ENCODE results near the gene FRMD4A.
"Not testable (repeated sequence)": the region's sequence is repeated elsewhere in the genome, so short reads cannot be mapped to it uniquely, and the experiment has no call there.

Gene FRMD4A

DNA sequence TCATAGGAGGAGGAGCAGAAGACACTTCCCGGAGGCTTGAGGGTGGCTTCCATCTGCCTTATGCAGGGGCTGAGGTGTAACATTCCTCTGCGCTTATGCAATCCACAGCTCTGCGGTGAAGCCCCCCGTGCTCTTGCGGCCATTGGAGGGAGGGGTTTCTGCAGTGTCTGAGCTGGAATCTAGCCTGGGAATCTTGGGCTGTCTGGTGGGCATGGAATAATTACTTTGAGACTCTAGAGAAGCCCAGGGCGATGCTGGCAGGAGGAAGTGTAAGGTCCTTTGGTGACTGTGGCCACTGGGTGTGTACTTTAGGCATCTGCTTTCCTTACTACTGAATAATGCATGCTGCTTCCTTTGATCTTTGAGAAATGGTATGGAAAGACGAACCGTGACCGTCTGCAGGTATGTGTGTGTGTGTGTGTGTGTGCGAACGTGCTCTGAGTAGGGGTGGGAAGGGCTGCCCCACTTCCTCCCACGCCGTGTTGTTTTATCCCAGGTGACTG lies 563.0 kb downstream of the FRMD4A start:
- H3K4me1 Mint-ChIP-seq: peaks cover 9% of the 10 kb centered on the region
- no peak for ATAC-seq
- peaks cover 30% of the 10 kb centered on the region for H3K27me3 Mint-ChIP-seq
- H3K27ac Mint-ChIP-seq: no peak overlapping the region
- no peaks in the 10 kb centered on the region for H3K36me3 Mint-ChIP-seq
- no peaks in the 10 kb centered on the region for H3K9me3 Mint-ChIP-seq
- H3K4me3 Mint-ChIP-seq: no peak overlapping the region

DNA sequence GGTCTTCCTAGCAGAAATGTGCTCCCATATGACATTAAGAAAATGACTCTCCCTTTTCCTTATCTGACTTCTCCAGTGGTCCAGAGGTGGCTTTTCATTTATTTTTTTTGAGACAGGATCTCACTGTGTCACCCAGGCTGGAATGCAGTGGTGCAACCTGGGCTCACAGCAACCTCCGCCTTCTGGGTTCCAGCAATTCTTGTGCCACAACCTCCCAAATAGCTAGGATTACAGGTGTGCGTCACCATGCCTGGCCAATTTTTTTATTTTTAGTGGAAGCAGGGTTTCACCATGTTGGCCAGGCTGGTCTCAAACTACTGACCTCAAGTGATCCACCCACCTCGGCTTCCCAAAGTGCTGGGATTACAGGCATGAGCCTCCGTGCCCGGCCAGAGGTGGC lies 563.6 kb downstream of the FRMD4A start:
- not testable (repeated sequence) for ATAC-seq, H3K4me1 Mint-ChIP-seq, H3K36me3 Mint-ChIP-seq, H3K4me3 Mint-ChIP-seq, H3K27ac Mint-ChIP-seq, H3K9me3 Mint-ChIP-seq
- H3K27me3 Mint-ChIP-seq: peaks cover 29% of the 10 kb centered on the region

DNA sequence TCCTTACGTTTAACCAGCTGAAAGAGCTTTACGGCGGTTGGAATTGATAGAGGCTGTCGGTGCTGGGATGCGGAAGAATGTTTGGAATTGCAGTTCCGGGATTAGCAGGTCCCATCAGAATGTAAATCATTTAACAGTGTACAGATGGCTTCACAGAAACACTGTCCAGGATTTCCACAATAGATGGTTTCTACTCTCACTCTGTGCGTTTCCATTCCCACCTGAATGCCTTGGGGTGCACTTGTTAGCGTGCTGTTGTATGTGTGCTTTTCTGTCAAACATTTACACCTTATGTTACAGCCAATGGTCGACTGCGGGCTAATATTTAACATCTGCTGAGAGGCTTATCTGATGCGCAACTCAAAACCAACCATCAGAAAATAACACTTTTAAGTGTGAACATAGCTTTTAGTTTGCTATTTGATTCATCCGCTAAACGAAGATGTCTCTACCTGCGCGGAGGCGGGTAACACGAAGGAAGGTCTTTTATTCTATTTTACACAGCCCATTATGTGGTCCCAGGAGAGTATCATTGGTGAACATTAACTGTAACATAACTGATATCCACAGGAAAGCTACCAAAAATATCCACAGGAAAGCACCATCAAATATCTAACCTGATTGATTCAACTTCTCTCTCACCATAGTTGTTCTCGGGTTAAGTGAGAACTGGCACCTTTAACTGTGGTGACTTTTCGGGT lies 564.9 kb downstream of the FRMD4A start:
- H3K4me3 Mint-ChIP-seq: no peak overlapping the region
- ATAC-seq: no peak
- H3K27me3 Mint-ChIP-seq: peaks cover 29% of the 10 kb centered on the region
- peaks cover 9% of the 10 kb centered on the region for H3K4me1 Mint-ChIP-seq
- H3K36me3 Mint-ChIP-seq: no peaks in the 10 kb centered on the region
- no peaks in the 10 kb centered on the region for H3K9me3 Mint-ChIP-seq
- no peak overlapping the region for H3K27ac Mint-ChIP-seq

DNA sequence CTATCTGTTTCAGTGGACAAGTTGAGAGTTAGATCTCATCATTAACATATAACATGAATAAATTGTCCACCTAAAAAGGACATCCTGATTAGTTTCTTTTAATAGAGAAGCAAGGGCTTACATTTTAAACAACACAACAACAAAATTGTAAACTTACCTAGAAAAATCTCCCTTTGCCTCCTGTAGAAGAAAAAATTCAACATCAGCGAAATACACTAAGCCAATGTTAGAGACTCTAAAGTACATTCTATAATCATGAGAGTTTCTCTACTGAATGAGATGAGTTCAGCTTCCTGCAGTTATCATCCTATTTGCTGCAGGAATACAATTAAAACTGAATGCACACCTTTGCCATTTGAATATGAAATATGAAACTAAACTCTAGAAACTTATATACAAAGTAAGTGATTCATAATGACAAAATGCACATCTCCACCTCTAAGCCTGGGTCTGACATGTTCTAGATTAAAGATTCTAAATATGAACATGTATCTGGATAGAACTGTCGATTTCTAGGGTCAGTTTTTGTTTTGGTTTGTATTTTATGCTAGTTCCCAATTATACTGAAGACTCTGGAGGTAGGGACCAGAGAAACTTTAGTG lies 569.1 kb downstream of the FRMD4A start:
- Mint-ChIP-seq H3K27ac (no peak overlapping the region), H3K36me3 (no peaks in the 10 kb centered on the region), H3K4me1 (peaks cover 8% of the 10 kb centered on the region), H3K27me3 (no peaks in the 10 kb centered on the region), H3K9me3 (no peaks in the 10 kb centered on the region), H3K4me3 (no peak overlapping the region)
- no peak for ATAC-seq

DNA sequence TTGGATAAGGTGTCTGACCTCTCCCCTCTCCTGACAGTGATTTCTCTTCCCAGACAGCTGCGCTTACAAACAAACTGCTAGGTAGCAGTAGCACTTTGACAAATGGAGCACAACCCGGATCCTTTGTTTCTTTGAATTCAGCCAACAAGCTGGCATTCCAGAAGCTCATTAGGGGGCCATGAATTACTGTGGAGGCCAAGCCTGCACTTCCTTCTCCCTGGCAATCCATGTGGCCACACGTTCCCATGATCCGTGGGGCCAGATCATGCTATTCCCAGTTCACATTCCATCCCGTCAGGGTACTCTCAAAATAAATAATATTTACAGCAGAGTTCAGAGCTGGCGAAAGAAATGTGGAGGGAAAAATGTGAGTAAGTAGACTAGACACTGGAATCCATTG lies 571.6 kb downstream of the FRMD4A start:
- Mint-ChIP-seq H3K36me3 (no peaks in the 10 kb centered on the region), H3K4me1 (peaks cover 8% of the 10 kb centered on the region), H3K4me3 (no peak overlapping the region), H3K9me3 (no peaks in the 10 kb centered on the region), H3K27ac (no peak overlapping the region), H3K27me3 (no peaks in the 10 kb centered on the region)
- no peak for ATAC-seq

DNA sequence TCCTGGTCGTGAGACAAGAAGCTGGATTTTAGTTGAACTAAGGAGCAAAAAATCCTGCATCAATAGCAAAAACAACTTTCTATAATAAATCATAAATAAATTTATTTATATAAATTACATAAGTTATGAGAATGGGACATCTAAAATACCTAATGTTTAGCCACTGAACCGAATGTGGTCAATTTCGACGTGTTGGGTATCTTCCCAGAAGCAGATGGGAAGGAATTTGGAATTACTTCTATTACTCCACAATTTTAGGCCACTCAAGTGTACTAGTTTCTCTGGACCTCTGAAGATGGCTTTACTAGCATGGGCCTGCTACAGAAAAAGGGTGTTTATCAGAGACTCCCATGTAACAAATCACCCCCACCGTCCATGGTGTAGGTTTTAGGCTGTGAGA lies 572.0 kb downstream of the FRMD4A start:
- Mint-ChIP-seq H3K27ac (no peak overlapping the region), H3K9me3 (no peaks in the 10 kb centered on the region), H3K27me3 (no peaks in the 10 kb centered on the region), H3K4me3 (no peak overlapping the region), H3K36me3 (no peaks in the 10 kb centered on the region), H3K4me1 (peaks cover 8% of the 10 kb centered on the region)
- no peak for ATAC-seq

DNA sequence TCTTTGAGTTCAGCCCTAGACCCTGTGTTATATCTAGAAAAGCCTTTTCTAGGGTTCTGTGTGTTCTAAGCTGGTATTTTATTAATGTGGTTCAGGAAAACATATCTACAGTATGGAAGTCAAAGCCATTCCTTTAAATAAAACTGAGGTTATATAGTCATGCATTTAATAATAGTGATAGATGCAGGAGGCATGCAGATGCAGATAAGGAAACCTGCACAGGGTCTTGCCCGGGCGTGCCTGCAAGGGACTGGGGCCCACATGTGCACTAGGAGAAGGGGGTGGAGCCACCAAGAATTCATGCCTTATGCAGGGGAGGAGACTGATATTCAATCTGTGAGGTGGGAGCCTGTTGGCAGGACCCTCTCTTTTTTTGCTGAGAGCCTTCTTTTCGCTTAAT lies 572.4 kb downstream of the FRMD4A start:
- H3K9me3 Mint-ChIP-seq: no peaks in the 10 kb centered on the region
- H3K27me3 Mint-ChIP-seq: no peaks in the 10 kb centered on the region
- H3K36me3 Mint-ChIP-seq: no peaks in the 10 kb centered on the region
- no peak overlapping the region for H3K27ac Mint-ChIP-seq
- no peak for ATAC-seq
- peaks cover 8% of the 10 kb centered on the region for H3K4me1 Mint-ChIP-seq
- no peak overlapping the region for H3K4me3 Mint-ChIP-seq

DNA sequence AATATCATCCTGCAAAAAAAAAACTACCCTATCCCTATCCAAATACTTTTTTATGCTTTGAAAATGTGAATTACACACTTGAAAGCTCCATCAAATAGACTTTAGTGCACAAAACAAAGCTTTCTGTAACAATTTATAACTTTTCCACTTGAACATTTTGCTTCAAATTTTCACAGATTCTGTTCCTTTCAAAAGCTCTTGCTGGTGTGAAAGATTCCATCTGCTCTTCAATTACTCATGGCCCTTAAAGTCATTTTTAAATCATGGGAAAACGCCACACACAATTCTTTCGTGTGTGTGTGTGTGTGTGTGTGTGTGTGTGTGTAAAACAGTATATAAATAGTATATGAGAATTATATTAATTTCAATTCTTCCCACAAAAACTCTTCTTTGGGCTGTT lies 576.4 kb downstream of the FRMD4A start:
- Mint-ChIP-seq H3K4me3 (no peak overlapping the region), H3K36me3 (no peaks in the 10 kb centered on the region), H3K4me1 (peaks cover 8% of the 10 kb centered on the region), H3K9me3 (no peaks in the 10 kb centered on the region), H3K27me3 (no peaks in the 10 kb centered on the region), H3K27ac (no peak overlapping the region)
- no peak for ATAC-seq

DNA sequence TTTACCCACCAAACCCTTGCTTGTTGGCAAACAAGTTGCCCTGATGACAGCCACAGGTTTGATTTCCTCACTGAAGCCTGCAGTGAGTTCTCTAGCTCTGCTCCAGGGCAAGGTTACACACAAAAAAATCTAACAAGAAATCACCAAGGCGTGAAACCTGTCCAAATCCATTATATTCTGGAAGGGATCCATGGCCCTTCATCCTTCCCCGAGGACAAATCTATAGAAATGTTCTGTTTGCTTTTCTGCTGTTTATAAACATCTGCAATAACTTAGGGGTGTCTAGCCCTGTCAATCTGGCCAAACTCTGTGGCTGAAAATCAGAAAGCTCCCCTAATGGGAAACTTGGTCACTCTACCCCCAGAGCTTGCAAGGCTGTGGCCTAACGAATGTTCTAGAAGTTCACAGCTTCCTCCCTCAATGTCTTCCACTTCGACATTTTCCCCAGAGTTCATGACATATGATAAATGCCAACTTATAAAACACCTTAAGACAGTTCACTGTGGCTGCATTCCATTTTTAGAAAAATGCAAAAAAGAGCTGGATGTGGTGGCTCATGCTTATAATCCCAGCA lies 579.4 kb downstream of the FRMD4A start:
- Mint-ChIP-seq H3K27ac (no peak overlapping the region), H3K9me3 (no peaks in the 10 kb centered on the region), H3K4me3 (no peak overlapping the region), H3K27me3 (peaks cover 3% of the 10 kb centered on the region), H3K36me3 (no peaks in the 10 kb centered on the region), H3K4me1 (no peaks in the 10 kb centered on the region)
- ATAC-seq: no peak

DNA sequence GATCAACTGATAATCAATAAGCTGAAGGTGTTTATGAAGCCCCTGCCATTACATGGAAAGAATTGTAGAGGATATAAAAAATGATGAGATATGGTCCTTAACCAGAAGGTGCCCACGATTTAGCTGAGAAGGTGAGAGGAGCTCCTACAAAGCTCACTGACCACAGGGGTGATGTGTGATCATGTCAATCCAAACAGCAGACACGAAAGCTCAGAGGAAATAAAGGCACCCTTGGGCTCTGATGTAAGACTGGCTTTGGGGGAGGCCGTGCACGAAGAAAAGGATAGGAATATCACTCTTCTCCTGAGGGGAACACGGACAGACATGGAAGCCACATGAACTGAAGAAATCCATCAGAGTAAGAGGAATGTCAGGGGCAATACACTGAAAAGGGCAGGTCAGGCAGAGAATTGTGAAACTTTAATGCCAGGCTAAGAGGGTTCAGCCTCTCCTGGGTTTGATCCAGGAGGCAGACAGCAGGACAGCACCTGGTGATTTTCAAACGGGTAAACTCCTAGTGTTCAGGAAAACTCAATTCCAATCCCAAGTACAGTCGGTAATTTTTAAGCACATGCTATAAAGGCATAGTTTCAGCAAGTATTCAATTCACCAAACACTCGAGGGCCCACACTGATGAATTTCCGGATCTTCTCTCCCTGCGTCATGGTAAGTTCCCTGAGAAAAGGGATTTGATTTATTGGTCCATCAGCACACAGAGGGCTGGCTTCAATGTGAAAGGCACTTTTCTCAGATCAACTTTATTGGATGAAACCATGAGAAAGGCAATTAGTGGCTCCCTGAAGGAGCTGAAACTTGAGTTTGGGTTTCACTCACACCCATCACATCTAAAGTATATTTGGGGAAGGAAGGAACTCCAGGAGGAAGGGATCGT lies 580.2 kb downstream of the FRMD4A start:
- no peak overlapping the region for H3K4me3 Mint-ChIP-seq
- no peaks in the 10 kb centered on the region for H3K4me1 Mint-ChIP-seq
- no peaks in the 10 kb centered on the region for H3K36me3 Mint-ChIP-seq
- H3K27me3 Mint-ChIP-seq: peaks cover 10% of the 10 kb centered on the region
- no peak for ATAC-seq
- no peak overlapping the region for H3K27ac Mint-ChIP-seq
- H3K9me3 Mint-ChIP-seq: no peaks in the 10 kb centered on the region

DNA sequence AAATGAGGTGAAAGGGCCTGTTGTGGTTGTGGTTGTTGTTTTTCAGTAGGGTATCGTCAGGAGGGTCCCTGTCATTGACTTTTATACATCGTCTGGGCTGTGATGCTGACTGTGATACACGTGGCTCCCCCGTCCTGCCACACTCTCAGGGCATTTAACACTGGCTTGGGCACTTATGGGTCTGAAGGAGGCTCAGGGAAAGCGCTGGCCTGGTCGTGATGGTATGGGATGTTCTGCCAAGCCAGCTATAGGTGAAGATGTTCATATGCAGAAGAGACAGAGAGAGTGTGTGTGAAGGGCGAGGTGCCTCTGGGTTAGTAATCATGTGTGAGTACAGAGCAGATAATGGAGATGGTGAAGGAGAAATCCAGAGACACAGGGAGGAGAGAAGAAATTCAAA lies 585.5 kb downstream of the FRMD4A start:
- H3K4me1 Mint-ChIP-seq: peaks cover 5% of the 10 kb centered on the region
- no peaks in the 10 kb centered on the region for H3K36me3 Mint-ChIP-seq
- H3K4me3 Mint-ChIP-seq: no peak overlapping the region
- no peak for ATAC-seq
- H3K9me3 Mint-ChIP-seq: no peaks in the 10 kb centered on the region
- H3K27me3 Mint-ChIP-seq: peaks cover 51% of the 10 kb centered on the region
- H3K27ac Mint-ChIP-seq: no peak overlapping the region

DNA sequence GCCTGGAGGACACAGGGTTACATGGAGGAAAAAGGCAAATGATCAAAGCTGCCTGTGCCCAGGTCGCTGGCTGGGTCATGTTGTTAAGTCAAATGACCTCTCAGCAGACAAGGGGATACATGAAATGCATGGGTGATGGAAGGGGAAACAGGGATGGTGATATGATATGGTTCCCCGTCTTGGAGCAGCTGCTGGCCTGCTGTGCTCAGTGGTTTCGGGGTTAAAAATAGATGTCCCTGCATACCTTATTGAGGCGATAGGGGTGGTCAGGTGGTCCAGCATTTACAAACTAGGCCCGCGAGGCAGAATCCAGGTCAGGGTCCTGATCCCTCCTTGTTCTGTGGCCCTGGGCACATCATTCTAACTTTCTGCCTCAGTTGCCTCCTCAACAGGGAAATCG lies 586.8 kb downstream of the FRMD4A start:
- ATAC-seq: no peak
- H3K4me3 Mint-ChIP-seq: no peak overlapping the region
- peaks cover 51% of the 10 kb centered on the region for H3K27me3 Mint-ChIP-seq
- H3K4me1 Mint-ChIP-seq: peaks cover 5% of the 10 kb centered on the region
- no peak overlapping the region for H3K27ac Mint-ChIP-seq
- H3K9me3 Mint-ChIP-seq: no peaks in the 10 kb centered on the region
- no peaks in the 10 kb centered on the region for H3K36me3 Mint-ChIP-seq

DNA sequence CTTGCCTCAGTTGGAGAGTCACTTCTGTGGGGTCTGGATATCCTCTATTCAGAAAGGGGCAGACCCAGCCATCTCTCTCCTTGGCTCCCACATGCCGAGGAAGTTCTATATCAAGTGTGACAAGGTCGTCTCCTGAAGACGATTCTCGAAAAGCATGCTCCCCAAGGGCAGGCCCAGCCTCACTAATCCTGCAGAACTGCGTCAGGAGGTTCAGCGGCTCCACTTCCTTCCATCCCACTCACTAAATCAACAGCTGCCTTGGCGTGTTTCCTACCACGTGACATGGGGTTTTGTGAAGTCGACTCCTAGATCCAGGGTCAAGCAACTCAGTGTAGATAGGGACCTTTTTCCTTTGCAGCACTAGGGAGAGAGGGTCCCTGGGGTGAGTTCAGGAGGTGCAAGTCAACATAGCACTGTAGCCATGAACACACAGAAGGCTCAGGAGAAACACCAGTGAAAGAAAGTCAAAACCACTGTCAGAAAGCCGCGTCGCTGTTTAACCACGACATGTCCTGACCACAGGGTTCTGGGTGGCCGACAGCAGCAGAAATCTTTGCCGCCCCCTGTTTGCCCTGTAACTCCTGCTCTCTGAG lies 587.5 kb downstream of the FRMD4A start:
- Mint-ChIP-seq H3K4me1 (peaks cover 5% of the 10 kb centered on the region), H3K36me3 (no peaks in the 10 kb centered on the region), H3K9me3 (no peaks in the 10 kb centered on the region), H3K4me3 (no peak overlapping the region), H3K27me3 (peaks cover 51% of the 10 kb centered on the region), H3K27ac (no peak overlapping the region)
- ATAC-seq: peak; percentile 16

DNA sequence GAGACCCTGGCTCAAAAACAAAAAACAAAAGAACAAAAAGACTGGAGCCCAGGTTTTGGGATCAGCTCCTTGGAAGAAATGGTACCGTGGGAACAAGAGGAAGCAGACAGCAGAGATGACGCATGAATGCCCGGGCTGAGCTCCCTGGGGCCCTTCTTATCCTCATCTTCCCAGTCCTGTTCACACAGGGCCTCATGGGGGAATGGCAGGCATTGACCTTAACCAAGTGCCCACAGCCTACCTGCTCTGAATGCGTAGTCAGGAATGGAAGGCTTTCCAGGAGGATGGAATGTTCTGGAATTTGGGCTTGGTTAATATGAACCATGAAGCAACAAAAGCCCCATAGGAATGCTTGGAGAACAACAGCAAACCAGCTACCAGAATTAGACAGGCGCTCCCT lies 589.3 kb downstream of the FRMD4A start:
- H3K4me3 Mint-ChIP-seq: no peak overlapping the region
- H3K27me3 Mint-ChIP-seq: peaks cover 50% of the 10 kb centered on the region
- H3K27ac Mint-ChIP-seq: no peak overlapping the region
- H3K4me1 Mint-ChIP-seq: peaks cover 5% of the 10 kb centered on the region
- ATAC-seq: no peak
- H3K9me3 Mint-ChIP-seq: no peaks in the 10 kb centered on the region
- H3K36me3 Mint-ChIP-seq: no peaks in the 10 kb centered on the region

DNA sequence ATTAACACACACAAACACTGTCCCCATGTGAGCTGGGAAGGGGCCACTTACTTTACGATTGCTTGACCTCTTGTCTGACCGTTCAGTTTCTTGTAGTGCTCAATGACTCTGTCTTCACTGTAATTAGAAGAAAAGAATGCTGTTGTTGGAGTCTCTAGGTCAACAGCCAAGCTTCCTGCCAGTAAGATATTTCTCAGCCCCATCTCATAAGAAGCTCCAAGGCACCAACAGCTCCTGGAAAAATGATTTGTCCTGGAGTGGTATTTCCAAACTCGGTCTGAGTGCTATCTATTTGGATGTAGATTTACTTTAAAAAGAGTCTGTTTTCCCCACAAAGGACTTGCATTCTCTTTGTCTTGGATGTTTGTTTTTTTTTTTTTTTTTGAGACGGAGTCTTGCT lies 590.3 kb downstream of the FRMD4A start:
- ATAC-seq: no peak
- no peaks in the 10 kb centered on the region for H3K36me3 Mint-ChIP-seq
- H3K27ac Mint-ChIP-seq: no peak overlapping the region
- peaks cover 40% of the 10 kb centered on the region for H3K27me3 Mint-ChIP-seq
- no peak overlapping the region for H3K4me3 Mint-ChIP-seq
- H3K4me1 Mint-ChIP-seq: peaks cover 5% of the 10 kb centered on the region
- no peaks in the 10 kb centered on the region for H3K9me3 Mint-ChIP-seq
